ENCODE data around the gene CUX1.

DNA sequence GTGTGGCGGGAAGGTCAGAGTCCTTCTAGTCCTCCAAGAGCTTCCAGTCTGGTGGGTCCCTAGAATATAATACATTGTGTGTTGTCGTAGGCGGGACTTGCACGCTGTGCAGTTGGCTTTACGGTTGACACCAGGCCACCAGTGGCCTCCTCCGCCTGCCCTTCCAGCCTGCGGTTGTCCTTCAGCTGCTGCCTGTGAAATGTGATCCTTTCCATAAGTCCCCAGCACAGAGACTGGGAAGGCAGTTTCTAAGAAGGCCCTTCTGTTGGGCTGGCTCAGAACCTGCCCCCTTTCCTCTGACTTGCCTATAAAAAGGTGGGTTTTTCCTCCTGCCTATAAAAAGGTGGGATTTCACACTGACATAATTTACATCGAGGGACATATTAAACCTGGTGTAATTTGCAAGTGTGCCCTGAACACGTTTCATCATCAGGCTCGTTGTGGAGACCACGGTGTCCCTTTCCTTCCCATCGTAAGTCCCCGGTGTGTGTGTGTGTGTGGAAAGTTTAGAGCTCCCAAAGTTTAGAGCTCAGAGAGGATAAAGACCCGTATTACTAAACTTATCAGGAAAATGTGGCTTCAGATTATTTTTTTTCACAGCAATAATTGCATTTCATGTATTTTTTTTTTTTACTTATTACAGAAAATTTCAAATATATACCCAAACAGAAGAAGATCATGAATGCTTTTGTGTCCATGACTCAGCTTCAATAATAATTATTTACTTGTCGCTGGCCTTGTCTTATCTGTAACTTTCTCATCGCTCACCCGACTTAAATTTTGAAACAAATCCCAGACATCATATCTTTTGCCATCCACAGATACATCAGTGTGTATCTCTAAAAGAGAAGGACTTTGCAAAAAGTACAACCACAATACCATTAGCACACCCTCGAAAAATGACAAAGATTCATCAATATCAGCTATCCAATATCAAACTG, 45.1 kb downstream of the CUX1 start:
- TF ChIP-seq, protein P1, sequence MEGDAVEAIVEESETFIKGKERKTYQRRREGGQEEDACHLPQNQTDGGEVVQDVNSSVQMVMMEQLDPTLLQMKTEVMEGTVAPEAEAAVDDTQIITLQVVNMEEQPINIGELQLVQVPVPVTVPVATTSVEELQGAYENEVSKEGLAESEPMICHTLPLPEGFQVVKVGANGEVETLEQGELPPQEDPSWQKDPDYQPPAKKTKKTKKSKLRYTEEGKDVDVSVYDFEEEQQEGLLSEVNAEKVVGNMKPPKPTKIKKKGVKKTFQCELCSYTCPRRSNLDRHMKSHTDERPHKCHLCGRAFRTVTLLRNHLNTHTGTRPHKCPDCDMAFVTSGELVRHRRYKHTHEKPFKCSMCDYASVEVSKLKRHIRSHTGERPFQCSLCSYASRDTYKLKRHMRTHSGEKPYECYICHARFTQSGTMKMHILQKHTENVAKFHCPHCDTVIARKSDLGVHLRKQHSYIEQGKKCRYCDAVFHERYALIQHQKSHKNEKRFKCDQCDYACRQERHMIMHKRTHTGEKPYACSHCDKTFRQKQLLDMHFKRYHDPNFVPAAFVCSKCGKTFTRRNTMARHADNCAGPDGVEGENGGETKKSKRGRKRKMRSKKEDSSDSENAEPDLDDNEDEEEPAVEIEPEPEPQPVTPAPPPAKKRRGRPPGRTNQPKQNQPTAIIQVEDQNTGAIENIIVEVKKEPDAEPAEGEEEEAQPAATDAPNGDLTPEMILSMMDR (CRISPR knock-in tag; IDR thresholded peaks at IDR 0.05): 0 out of 2 replicates have a peak, but pooled peaks have one; percentile 10
- no peak for TF ChIP-seq SIN3A (IDR thresholded peaks at IDR 0.05; ENCODE audit: borderline replicate concordance, low read depth, low read length)
- no peak for TF ChIP-seq EP300 (IDR thresholded peaks at IDR 0.05; ENCODE audit: low read depth in 2 of 2, low read length in 2 of 2)
- TF ChIP-seq EP300 (CRISPR knock-in tag; IDR thresholded peaks at IDR 0.05; ENCODE audit: borderline replicate concordance): no peak
- TF ChIP-seq NCOR1 (IDR thresholded peaks at IDR 0.05; ENCODE audit: borderline replicate concordance, low read length): no peak
- TF ChIP-seq FOXA1 (IDR thresholded peaks at IDR 0.05): no peak
- peak; percentile 37; the same call in 1 of the 2 replicates for TF ChIP-seq FOXA1 (CRISPR knock-in tag; IDR thresholded peaks at IDR 0.05)
- no peak for TF ChIP-seq GABPB1 (CRISPR knock-in tag; IDR thresholded peaks at IDR 0.05)
- no peak for TF ChIP-seq USF2 (IDR thresholded peaks at IDR 0.05; ENCODE audit: low read depth, low read length)
- no peak for TF ChIP-seq USF2 (CRISPR knock-in tag; IDR thresholded peaks at IDR 0.05; ENCODE audit: borderline replicate concordance)
- TF ChIP-seq, protein P2, sequence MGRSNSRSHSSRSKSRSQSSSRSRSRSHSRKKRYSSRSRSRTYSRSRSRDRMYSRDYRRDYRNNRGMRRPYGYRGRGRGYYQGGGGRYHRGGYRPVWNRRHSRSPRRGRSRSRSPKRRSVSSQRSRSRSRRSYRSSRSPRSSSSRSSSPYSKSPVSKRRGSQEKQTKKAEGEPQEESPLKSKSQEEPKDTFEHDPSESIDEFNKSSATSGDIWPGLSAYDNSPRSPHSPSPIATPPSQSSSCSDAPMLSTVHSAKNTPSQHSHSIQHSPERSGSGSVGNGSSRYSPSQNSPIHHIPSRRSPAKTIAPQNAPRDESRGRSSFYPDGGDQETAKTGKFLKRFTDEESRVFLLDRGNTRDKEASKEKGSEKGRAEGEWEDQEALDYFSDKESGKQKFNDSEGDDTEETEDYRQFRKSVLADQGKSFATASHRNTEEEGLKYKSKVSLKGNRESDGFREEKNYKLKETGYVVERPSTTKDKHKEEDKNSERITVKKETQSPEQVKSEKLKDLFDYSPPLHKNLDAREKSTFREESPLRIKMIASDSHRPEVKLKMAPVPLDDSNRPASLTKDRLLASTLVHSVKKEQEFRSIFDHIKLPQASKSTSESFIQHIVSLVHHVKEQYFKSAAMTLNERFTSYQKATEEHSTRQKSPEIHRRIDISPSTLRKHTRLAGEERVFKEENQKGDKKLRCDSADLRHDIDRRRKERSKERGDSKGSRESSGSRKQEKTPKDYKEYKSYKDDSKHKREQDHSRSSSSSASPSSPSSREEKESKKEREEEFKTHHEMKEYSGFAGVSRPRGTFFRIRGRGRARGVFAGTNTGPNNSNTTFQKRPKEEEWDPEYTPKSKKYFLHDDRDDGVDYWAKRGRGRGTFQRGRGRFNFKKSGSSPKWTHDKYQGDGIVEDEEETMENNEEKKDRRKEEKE (IDR thresholded peaks at IDR 0.05): no peak
- TF ChIP-seq KLF16 (CRISPR knock-in tag; IDR thresholded peaks at IDR 0.05): no peak
- no peak for TF ChIP-seq ZNF557 (CRISPR knock-in tag; IDR thresholded peaks at IDR 0.05)
- TF ChIP-seq ZNF644 (CRISPR knock-in tag; IDR thresholded peaks at IDR 0.05; ENCODE audit: low read depth): peak; percentile 34; the same call in 1 of the 2 replicates
- TF ChIP-seq, protein P3, sequence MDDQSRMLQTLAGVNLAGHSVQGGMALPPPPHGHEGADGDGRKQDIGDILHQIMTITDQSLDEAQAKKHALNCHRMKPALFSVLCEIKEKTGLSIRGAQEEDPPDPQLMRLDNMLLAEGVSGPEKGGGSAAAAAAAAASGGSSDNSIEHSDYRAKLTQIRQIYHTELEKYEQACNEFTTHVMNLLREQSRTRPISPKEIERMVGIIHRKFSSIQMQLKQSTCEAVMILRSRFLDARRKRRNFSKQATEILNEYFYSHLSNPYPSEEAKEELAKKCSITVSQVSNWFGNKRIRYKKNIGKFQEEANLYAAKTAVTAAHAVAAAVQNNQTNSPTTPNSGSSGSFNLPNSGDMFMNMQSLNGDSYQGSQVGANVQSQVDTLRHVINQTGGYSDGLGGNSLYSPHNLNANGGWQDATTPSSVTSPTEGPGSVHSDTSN (CRISPR knock-in tag; IDR thresholded peaks at IDR 0.05; ENCODE audit: borderline replicate concordance): no peak
